HCT116 (cell line): ENCODE measurements around the gene CCR5AS.

Experiments used
- ATAC-seq: fragments of 200-7000 bp; cut with Tn5 transposase; 2 replicates; pipeline ENCODE4 v1.9.1; 2020; ENCODE audit warnings: mild to moderate bottlenecking, moderate library complexity
- BruUV-seq: library from RNA; stranded (reverse); fragments of 400-500 nt; replicated peaks from 2 replicates; lab custom pipeline; 2021; lab: Mats Ljungman, UMichigan
- CTCF ChIA-PET: fragments of 300-600 bp; sonication (Branson Sonifier 250); formaldehyde crosslinking; loops from one replicate; lab custom pipeline; 2021; ENCODE audit warnings: antibody characterized with exemption; lab: Charles Lee
- POLR2A ChIA-PET: fragments of 300-600, 350-600 bp; sonication (Branson Sonifier 250); formaldehyde crosslinking; loops from one replicate; lab custom pipeline; 2021; ENCODE audit warnings: antibody characterized with exemption; lab: Charles Lee
- RAD21 ChIA-PET, 2 experiments: fragments of 300-600 bp; sonication (Branson Sonifier 250); formaldehyde crosslinking; loops; one replicate each; lab custom pipeline; 2023; ENCODE audit warnings: low total read pairs in 2 of 2; ENCODE audit not compliant: uncharacterized antibody in 2 of 2, unreplicated experiment in 2 of 2, low non-redundant PET in 1 of 2; lab: Charles Lee
- DNase-seq: peaks from one replicate; pipeline ENCODE4 v3.0.0-alpha.2; 2010; ENCODE audit warnings: low read depth, low spot score
- H2AFZ ChIP-seq: fragments of 200-600 bp; shearing (Covaris generic), sonication (generic); 2 replicates; pipeline ENCODE4 v1.6.1; 2017; ENCODE audit warnings: low read depth, mixed run types, mixed read lengths, antibody characterized with exemption, low read length; ENCODE audit not compliant: poor library complexity, severe bottlenecking
- H3K27ac ChIP-seq: 2 replicates; pipeline ENCODE4 v1.5.1; 2012; ENCODE audit warnings: low read depth, low read length
- H3K27me3 ChIP-seq: fragments of 200-600 bp; sonication (generic); 2 replicates; pipeline ENCODE4 v1.6.1; 2016; ENCODE audit warnings: mixed run types, low read length, mixed read lengths; ENCODE audit not compliant: insufficient read depth
- H3K36me3 ChIP-seq, 2 experiments: fragments of 200-500 bp in 1 of 2; fragments of 200-600 bp in 1 of 2; sonication (Bioruptor generic) in 1 of 2; sonication (generic) in 1 of 2; 2 replicates each; pipeline versions ENCODE4 v1.5.1 to v1.6.1; 2014 to 2016; ENCODE audit warnings: low read length in 2 of 2, inconsistent platforms in 1 of 2, mixed read lengths in 1 of 2, mixed run types in 1 of 2; ENCODE audit not compliant: insufficient read depth in 2 of 2, control insufficient read depth in 1 of 2
- H3K4me1 ChIP-seq, 2 experiments: fragments of 200-600 bp in 1 of 2; sonication (generic) in 1 of 2; 2 replicates each; pipeline versions ENCODE4 v1.5.1 to v1.6.1; 2012 to 2017; ENCODE audit warnings: low read length in 2 of 2, inconsistent platforms in 1 of 2, mild to moderate bottlenecking in 1 of 2, mixed read lengths in 1 of 2, mixed run types in 1 of 2, moderate library complexity in 1 of 2; ENCODE audit not compliant: insufficient read depth in 2 of 2, control insufficient read depth in 1 of 2
- H3K4me2 ChIP-seq: fragments of 200-600 bp; sonication (generic); 2 replicates; pipeline ENCODE4 v1.6.1; 2017; ENCODE audit warnings: mixed run types, low read length, mixed read lengths
- H3K4me3 ChIP-seq, 2 experiments: fragments of 200-600 bp in 1 of 2; sonication (generic) in 1 of 2; replicated peaks in 1 of 2; 2 replicates each; pipeline ENCODE4 v1.5.1; 2011 to 2016; ENCODE audit warnings: low read length in 2 of 2, control low read depth in 1 of 2, low read depth in 1 of 2, mild to moderate bottlenecking in 1 of 2, mixed read lengths in 1 of 2, mixed run types in 1 of 2
- H3K79me2 ChIP-seq: fragments of 200-600 bp; sonication (generic); 2 replicates; pipeline ENCODE4 v1.6.1; 2017; ENCODE audit warnings: mild to moderate bottlenecking, mixed run types, low read length, moderate library complexity, mixed read lengths; ENCODE audit not compliant: insufficient read depth
- H3K9ac ChIP-seq: fragments of 200-600 bp; sonication (generic); 2 replicates; pipeline ENCODE4 v1.6.1; 2016; ENCODE audit warnings: low read length, mixed read lengths
- H3K9me2 ChIP-seq: fragments of 200-600 bp; sonication (generic), shearing (Covaris generic); 2 replicates; pipeline ENCODE4 v1.6.1; 2017; ENCODE audit warnings: mixed run types, mild to moderate bottlenecking, moderate library complexity; ENCODE audit not compliant: insufficient read depth
- H3K9me3 ChIP-seq, 2 experiments: fragments of 200-500 bp in 1 of 2; fragments of 200-600 bp in 1 of 2; sonication (Bioruptor generic) in 1 of 2; sonication (generic) in 1 of 2; 2 replicates each; pipeline ENCODE4 v1.6.1; 2014 to 2017; ENCODE audit warnings: low read length in 2 of 2, mixed read lengths in 2 of 2, inconsistent platforms in 1 of 2, low read depth in 1 of 2, mild to moderate bottlenecking in 1 of 2, mixed run types in 1 of 2, moderate library complexity in 1 of 2; ENCODE audit not compliant: control insufficient read depth in 1 of 2, insufficient read depth in 1 of 2
- H4K20me1 ChIP-seq: fragments of 200-600 bp; sonication (generic), shearing (Covaris generic); 2 replicates; pipeline ENCODE4 v1.6.1; 2017; ENCODE audit warnings: mixed run types, mild to moderate bottlenecking, moderate library complexity; ENCODE audit not compliant: insufficient read depth
- CTCF ChIP-seq, 3 experiments: fragments of 200-600 bp in 1 of 3; sonication (generic) in 1 of 3; IDR thresholded peaks in 2 of 3; conservative IDR thresholded peaks in 1 of 3; 2 replicates each; pipeline ENCODE4 v1.5.1; 2012 to 2017; ENCODE audit warnings: low read depth in 2 of 3, low read length in 2 of 3, antibody characterized with exemption in 1 of 3, borderline replicate concordance in 1 of 3, control low read depth in 1 of 3, mild to moderate bottlenecking in 1 of 3, mixed read lengths in 1 of 3, mixed run types in 1 of 3, moderate library complexity in 1 of 3; ENCODE audit not compliant: insufficient read depth in 1 of 3
- EGR1 ChIP-seq: IDR thresholded peaks from 2 replicates; pipeline ENCODE4 v1.6.1; 2012; ENCODE audit warnings: low read depth
- JUND ChIP-seq: IDR thresholded peaks from 2 replicates; pipeline ENCODE4 v1.6.1; 2012
- RAD21 ChIP-seq: IDR thresholded peaks from 2 replicates; pipeline ENCODE4 v1.6.1; 2012; ENCODE audit warnings: low read depth, mild to moderate bottlenecking
- SIN3A ChIP-seq: IDR thresholded peaks from 2 replicates; pipeline ENCODE4 v1.6.1; 2012; ENCODE audit warnings: low read depth
- ZBTB33 ChIP-seq: IDR thresholded peaks from 2 replicates; pipeline ENCODE4 v1.6.1; 2011; ENCODE audit warnings: mild to moderate bottlenecking, low read length, moderate library complexity; ENCODE audit not compliant: insufficient replicate concordance; ENCODE audit errors: extremely low read depth
- ZFX ChIP-seq: fragments of 450-650 bp; IDR thresholded peaks from 2 replicates; pipeline ENCODE4 v1.6.1; 2017
- intact Hi-C: fragments of 100-400 bp; cut with micrococcal nuclease; formaldehyde crosslinking; loops from 2 replicates; pipeline ENCODE4 v1.10.0; 2022

Gene CCR5AS

GRCh38 chr3:46368569-46368968 is 38.3 kb downstream of the CCR5AS start:
- POLR2A ChIA-PET, result no interaction called here
- peaks cover 33% of the 10 kb centered on the region for H3K27me3 ChIP-seq
- no peak for TF ChIP-seq EGR1
- no peak for TF ChIP-seq JUND
- peak; percentile 36 to 40 (median 38); a peak in 4 of 6 replicates for TF ChIP-seq CTCF (IDR thresholded peaks at IDR 0.05 in 2 of 3, conservative IDR thresholded peaks at IDR 0.05 in 1 of 3; ENCODE audit: borderline replicate concordance in 1 of 3, insufficient read depth in 1 of 3, low read depth in 2 of 3, low read length in 2 of 3)
- no peak for TF ChIP-seq ZBTB33
- peak; percentile 76 for TF ChIP-seq RAD21
- no peak for TF ChIP-seq SIN3A
- no peak for TF ChIP-seq ZFX
- H3K36me3 ChIP-seq, result no peaks in the 10 kb centered on the region
- no peaks in the 10 kb centered on the region for H3K4me1 ChIP-seq
- DNase-seq (no peak), ATAC-seq (peak; percentile 82)
- intact Hi-C loops, result loop anchor here (5.0 kb wide), 1 partner anchor 271 kb away; no protein-coding TSS in a partner anchor
- CTCF ChIA-PET, result interaction anchor here (1.3 to 5.6 kb wide), 7 partner anchors 10 to 291 kb away, joined by 4 to 30 read pairs (median 16); partner anchors contain the start of gene CCR1
- H3K9ac ChIP-seq, result no peak overlapping the region
- no peaks in the 10 kb centered on the region for H3K9me2 ChIP-seq
- H3K4me2 ChIP-seq, result no peak overlapping the region
- RAD21 ChIA-PET, result interaction anchor here in 1 of 2 experiments (1.6 kb wide), 1 partner anchor 92 kb away, joined by 6 read pairs; no protein-coding TSS in a partner anchor
- H4K20me1 ChIP-seq, result no peaks in the 10 kb centered on the region
- H3K9me3 ChIP-seq, result no peaks in the 10 kb centered on the region
- BruUV-seq, result no TSS peak
- H3K4me3 ChIP-seq, result no peak overlapping the region
- no peak overlapping the region for H3K27ac ChIP-seq
- H3K79me2 ChIP-seq, result no peaks in the 10 kb centered on the region
- H2AFZ ChIP-seq, result no peak overlapping the region
